Neuronal stem cell (in vitro differentiated cells): ENCODE results near the gene CDH18.

Experiments used
- DNase-seq: peaks from one replicate; pipeline ENCODE4 v3.0.0-alpha.2; 2013; ENCODE audit warnings: low spot score
- H2AFZ ChIP-seq: one replicate; pipeline ENCODE4 v1.6.1; 2013; ENCODE audit warnings: mild to moderate bottlenecking, low read length, inconsistent platforms
- H2AK5ac ChIP-seq: 2 replicates; pipeline ENCODE4 v1.6.1; 2013; ENCODE audit warnings: low read depth, mild to moderate bottlenecking, inconsistent platforms, low read length, moderate library complexity, mixed read lengths
- H2BK120ac ChIP-seq: 2 replicates; pipeline ENCODE4 v1.6.1; 2013; ENCODE audit warnings: low read depth, mild to moderate bottlenecking, inconsistent platforms, low read length, moderate library complexity, mixed read lengths
- H2BK12ac ChIP-seq: one replicate; pipeline ENCODE4 v1.6.1; 2013; ENCODE audit warnings: low read length, inconsistent platforms
- H2BK15ac ChIP-seq: 2 replicates; pipeline ENCODE4 v1.6.1; 2013; ENCODE audit warnings: mild to moderate bottlenecking, low read length, inconsistent platforms, mixed read lengths
- H2BK5ac ChIP-seq: one replicate; pipeline ENCODE4 v1.6.1; 2013; ENCODE audit warnings: inconsistent platforms, mild to moderate bottlenecking, low read length, moderate library complexity
- H3K14ac ChIP-seq: one replicate; pipeline ENCODE4 v1.6.1; 2013; ENCODE audit warnings: low read length, inconsistent platforms
- H3K18ac ChIP-seq: 2 replicates; pipeline ENCODE4 v1.6.1; 2013; ENCODE audit warnings: low read length, inconsistent platforms
- H3K23ac ChIP-seq: 2 replicates; pipeline ENCODE4 v1.6.1; 2013; ENCODE audit warnings: low read depth, mild to moderate bottlenecking, mixed read lengths, low read length, inconsistent platforms; ENCODE audit not compliant: poor library complexity
- H3K27ac ChIP-seq: replicated peaks from 3 replicates; pipeline ENCODE4 v1.5.1; 2013; ENCODE audit warnings: low read length, inconsistent platforms
- H3K27me3 ChIP-seq, 3 experiments: 2 replicates each; pipeline ENCODE4 v1.6.1; 2013; ENCODE audit warnings: low read length in 3 of 3, mild to moderate bottlenecking in 2 of 3, inconsistent platforms in 1 of 3, low read depth in 1 of 3, mixed read lengths in 1 of 3, moderate library complexity in 1 of 3; ENCODE audit not compliant: control insufficient read depth in 3 of 3, insufficient read depth in 3 of 3
- H3K36me3 ChIP-seq, 2 donors: replicated peaks in 1 of 2; 2 replicates each; pipeline ENCODE4 v1.6.1; 2013; ENCODE audit warnings: low read length in 2 of 2; ENCODE audit not compliant: control insufficient read depth in 2 of 2, insufficient read depth in 2 of 2
- H3K4ac ChIP-seq: 2 replicates; pipeline ENCODE4 v1.6.1; 2013; ENCODE audit warnings: inconsistent platforms, mild to moderate bottlenecking, low read length, moderate library complexity
- H3K4me1 ChIP-seq, 2 donors: 1 replicate in 1 of 2; 2 replicates in 1 of 2; pipeline ENCODE4 v1.6.1; 2013; ENCODE audit warnings: low read length in 2 of 2, low read depth in 1 of 2; ENCODE audit not compliant: control insufficient read depth in 2 of 2, insufficient read depth in 1 of 2
- H3K4me2 ChIP-seq: one replicate; pipeline ENCODE4 v1.6.1; 2013; ENCODE audit warnings: mild to moderate bottlenecking, low read length, inconsistent platforms; ENCODE audit not compliant: insufficient read depth, poor library complexity, severe bottlenecking
- H3K4me3 ChIP-seq, 2 donors: 2 replicates each; pipeline ENCODE4 v1.5.1; 2013; ENCODE audit warnings: low read length in 2 of 2, mild to moderate bottlenecking in 2 of 2, inconsistent platforms in 1 of 2, moderate library complexity in 1 of 2
- H3K79me1 ChIP-seq: one replicate; pipeline ENCODE4 v1.6.1; 2013; ENCODE audit warnings: low read depth, mild to moderate bottlenecking, inconsistent platforms, low read length, moderate library complexity
- H3K9ac ChIP-seq: one replicate; pipeline ENCODE4 v1.6.1; 2013; ENCODE audit warnings: mild to moderate bottlenecking, low read depth, low read length, inconsistent platforms; ENCODE audit not compliant: poor library complexity
- H3K9me3 ChIP-seq, 2 donors: replicated peaks in 1 of 2; 2 replicates each; pipeline versions ENCODE3 to v1.6.1; 2013; ENCODE audit warnings: low read length in 2 of 2, mild to moderate bottlenecking in 2 of 2, inconsistent platforms in 1 of 2, low read depth in 1 of 2, mixed read lengths in 1 of 2, moderate library complexity in 1 of 2; ENCODE audit not compliant: control insufficient read depth in 2 of 2, insufficient read depth in 1 of 2
- H4K8ac ChIP-seq: one replicate; pipeline ENCODE4 v1.6.1; 2013; ENCODE audit warnings: low read depth, mild to moderate bottlenecking, inconsistent platforms, low read length, moderate library complexity
- H4K91ac ChIP-seq: one replicate; pipeline ENCODE4 v1.6.1; 2013; ENCODE audit warnings: low read length, low read depth, mild to moderate bottlenecking, inconsistent platforms; ENCODE audit not compliant: poor library complexity
- WGBS, 2 donors: extraction: QIAGEN DNeasy Blood & Tissue Kit; methylation state at CpG; one replicate each; pipeline ENCODE4 v1.1.7; 2013; ENCODE audit warnings: missing lambda C conversion rate in 2 of 2, mixed read lengths in 1 of 2; ENCODE audit not compliant: insufficient read length in 2 of 2, insufficient replicate concordance in 1 of 2; ENCODE audit errors: extremely low coverage in 2 of 2; 5-methylcytosine and 5-hydroxymethylcytosine counted together

The CDH18 gene

DNA sequence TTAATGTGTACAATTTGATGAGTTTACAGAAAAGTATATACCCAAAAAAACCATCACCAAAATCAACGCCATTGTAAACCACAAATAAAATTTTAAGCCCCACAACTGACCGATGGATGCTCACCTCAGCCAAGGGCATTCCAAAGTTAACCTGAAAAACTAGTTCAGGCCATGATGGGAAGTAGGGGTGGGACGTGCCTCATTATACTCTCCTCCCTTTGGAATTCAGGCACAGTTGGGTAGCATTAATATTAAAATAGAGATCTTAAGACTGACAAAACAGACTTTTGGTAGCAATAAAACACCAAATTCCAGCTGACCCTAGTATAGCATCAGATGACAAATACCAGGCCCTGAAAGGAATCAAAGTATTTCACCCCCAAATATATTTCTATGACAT lies 129.0 kb downstream of the CDH18 start:
- WGBS, 2 donors: no CpG with 5 or more reads among the region's 3 CpGs
- Histone ChIP-seq H3K9ac (no peak overlapping the region), H3K36me3 (no peaks in the 10 kb centered on the region), H2BK120ac (no peak overlapping the region), H2AFZ (no peak overlapping the region), H2AK5ac (no peak overlapping the region), H3K27me3 (no peaks in the 10 kb centered on the region), H3K14ac (no peak overlapping the region), H3K4me2 (no peak overlapping the region), H3K4me3 (no peak overlapping the region), H3K79me1 (no peaks in the 10 kb centered on the region), H4K8ac (no peak overlapping the region), H2BK12ac (no peak overlapping the region), H2BK15ac (no peak overlapping the region), H3K27ac (no peak overlapping the region), H3K4me1 (no peaks in the 10 kb centered on the region), H4K91ac (no peak overlapping the region), H3K9me3 (no peaks in the 10 kb centered on the region), H2BK5ac (no peak overlapping the region), H3K18ac (no peak overlapping the region), H3K23ac (no peak overlapping the region), H3K4ac (no peak overlapping the region)
- no peak for DNase-seq

DNA sequence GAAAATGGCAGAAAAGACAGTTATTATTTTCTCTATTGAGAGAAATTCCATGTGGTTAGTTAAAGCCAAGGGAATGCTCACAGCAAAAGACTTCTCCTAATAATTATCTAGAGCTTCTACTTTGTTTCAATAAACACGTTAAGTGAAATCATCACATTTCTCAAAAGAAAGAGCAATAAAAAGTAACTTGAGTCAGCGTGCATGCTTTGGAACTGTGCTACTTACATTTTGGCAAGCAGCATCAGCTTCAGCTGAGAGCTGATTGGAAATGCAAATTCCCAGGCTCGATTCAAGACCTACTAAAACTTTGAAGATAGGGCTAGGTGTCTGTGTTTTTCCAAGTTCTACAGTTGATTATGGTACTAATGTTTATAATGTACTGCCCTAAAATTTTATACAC lies 132.1 kb downstream of the CDH18 start:
- H3K79me1 ChIP-seq: no peaks in the 10 kb centered on the region
- H3K4ac ChIP-seq: no peak overlapping the region
- no peak overlapping the region for H2BK12ac ChIP-seq
- no peak for DNase-seq
- H3K9ac ChIP-seq: no peak overlapping the region
- H2BK5ac ChIP-seq: no peak overlapping the region
- no peak overlapping the region for H2BK15ac ChIP-seq
- H3K18ac ChIP-seq: no peak overlapping the region
- H4K91ac ChIP-seq: no peak overlapping the region
- H2BK120ac ChIP-seq: no peak overlapping the region
- no peaks in the 10 kb centered on the region for H3K9me3 ChIP-seq
- no peaks in the 10 kb centered on the region for H3K36me3 ChIP-seq
- H3K4me3 ChIP-seq: no peak overlapping the region
- H3K27me3 ChIP-seq: no peaks in the 10 kb centered on the region
- no peak overlapping the region for H2AK5ac ChIP-seq
- no peak overlapping the region for H3K27ac ChIP-seq
- no CpG with 5 or more reads among the region's 3 CpGs for WGBS, 2 donors
- H3K23ac ChIP-seq: no peak overlapping the region
- no peak overlapping the region for H3K4me2 ChIP-seq
- H3K4me1 ChIP-seq: no peaks in the 10 kb centered on the region
- no peak overlapping the region for H3K14ac ChIP-seq
- H2AFZ ChIP-seq: no peak overlapping the region
- H4K8ac ChIP-seq: no peak overlapping the region

DNA sequence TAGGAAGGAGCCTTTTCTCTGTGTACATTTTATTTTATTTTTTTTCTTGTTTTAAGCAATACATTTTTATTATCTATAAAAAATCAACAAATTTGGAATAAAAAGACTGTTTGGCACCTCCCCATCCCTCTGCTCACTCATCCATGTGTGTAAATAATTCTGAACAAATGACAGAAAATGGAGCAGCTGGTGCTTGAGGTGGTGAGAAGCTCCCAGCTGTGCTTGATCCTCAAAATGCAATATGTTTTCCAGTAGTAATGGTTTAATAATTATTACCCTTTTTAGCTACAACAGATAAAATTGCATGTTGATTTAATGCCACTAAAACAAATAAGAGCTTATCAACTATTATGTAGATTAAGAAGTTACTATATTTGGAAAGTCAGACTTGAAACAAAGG lies 132.5 kb downstream of the CDH18 start:
- Histone ChIP-seq H3K27me3 (no peaks in the 10 kb centered on the region), H3K4ac (no peak overlapping the region), H2AFZ (no peak overlapping the region), H3K14ac (no peak overlapping the region), H3K9me3 (no peaks in the 10 kb centered on the region), H3K23ac (no peak overlapping the region), H3K79me1 (no peaks in the 10 kb centered on the region), H2BK12ac (no peak overlapping the region), H2BK15ac (no peak overlapping the region), H3K18ac (no peak overlapping the region), H4K8ac (no peak overlapping the region), H2BK120ac (no peak overlapping the region), H2BK5ac (no peak overlapping the region), H3K9ac (no peak overlapping the region), H3K36me3 (no peaks in the 10 kb centered on the region), H3K27ac (no peak overlapping the region), H3K4me3 (no peak overlapping the region), H4K91ac (no peak overlapping the region), H3K4me2 (no peak overlapping the region), H3K4me1 (no peaks in the 10 kb centered on the region), H2AK5ac (no peak overlapping the region)
- no peak for DNase-seq

DNA sequence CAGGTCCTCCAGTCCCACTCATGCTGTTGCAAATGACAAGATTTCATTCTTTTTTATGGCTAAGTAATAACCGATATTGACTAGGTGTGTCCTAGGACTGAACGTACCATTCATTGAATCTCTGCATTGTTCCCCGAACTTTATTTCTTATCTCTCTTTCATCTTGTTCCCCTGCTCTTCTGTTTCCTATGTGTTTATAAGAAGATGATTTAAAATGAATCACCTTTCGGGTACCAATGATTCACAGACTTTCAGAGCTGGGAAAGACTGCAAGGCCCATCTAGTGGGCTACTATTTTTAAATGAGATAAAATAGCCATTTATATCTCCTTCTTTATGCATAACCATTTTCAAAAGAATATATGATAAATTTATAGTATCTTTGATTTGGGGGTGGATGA lies 133.0 kb downstream of the CDH18 start:
- Histone ChIP-seq H3K79me1 (no peaks in the 10 kb centered on the region), H3K4me2 (no peak overlapping the region), H2BK5ac (no peak overlapping the region), H3K4me1 (no peaks in the 10 kb centered on the region), H3K36me3 (no peaks in the 10 kb centered on the region), H2AK5ac (no peak overlapping the region), H3K23ac (no peak overlapping the region), H2AFZ (no peak overlapping the region), H3K9me3 (no peaks in the 10 kb centered on the region), H3K4ac (no peak overlapping the region), H3K4me3 (no peak overlapping the region), H3K27me3 (no peaks in the 10 kb centered on the region), H4K8ac (no peak overlapping the region), H4K91ac (no peak overlapping the region), H3K14ac (no peak overlapping the region), H2BK120ac (no peak overlapping the region), H2BK15ac (no peak overlapping the region), H3K18ac (no peak overlapping the region), H3K27ac (no peak overlapping the region), H3K9ac (no peak overlapping the region), H2BK12ac (no peak overlapping the region)
- no peak for DNase-seq
- no CpG with 5 or more reads among the region's 4 CpGs for whole genome bisulfite sequencing, 2 donors
